ENCODE data around the gene WASHC4. TPM values are rescaled to one million over a fixed set of nuclear protein-coding genes. Genes with fewer than 3 reads are reported as not detected.
A peak's percentile ranks its signal among the peaks of the same experiment; 100 is the strongest.

WASHC4 gene
- 19.6 TPM for total RNA-seq

- ATAC-seq, result peak; percentile 99
Observed at GRCh38 chr12:105107494-105108371, at the start of gene WASHC4. WASHC4 (plus strand) TSS chr12:105107731; CDS start chr12:105107801, 70 bp downstream.

- ATAC-seq, result peak; percentile 67
Observed at GRCh38 chr12:105060715-105061378, 46.7 kb upstream of the WASHC4 start.

DNA sequence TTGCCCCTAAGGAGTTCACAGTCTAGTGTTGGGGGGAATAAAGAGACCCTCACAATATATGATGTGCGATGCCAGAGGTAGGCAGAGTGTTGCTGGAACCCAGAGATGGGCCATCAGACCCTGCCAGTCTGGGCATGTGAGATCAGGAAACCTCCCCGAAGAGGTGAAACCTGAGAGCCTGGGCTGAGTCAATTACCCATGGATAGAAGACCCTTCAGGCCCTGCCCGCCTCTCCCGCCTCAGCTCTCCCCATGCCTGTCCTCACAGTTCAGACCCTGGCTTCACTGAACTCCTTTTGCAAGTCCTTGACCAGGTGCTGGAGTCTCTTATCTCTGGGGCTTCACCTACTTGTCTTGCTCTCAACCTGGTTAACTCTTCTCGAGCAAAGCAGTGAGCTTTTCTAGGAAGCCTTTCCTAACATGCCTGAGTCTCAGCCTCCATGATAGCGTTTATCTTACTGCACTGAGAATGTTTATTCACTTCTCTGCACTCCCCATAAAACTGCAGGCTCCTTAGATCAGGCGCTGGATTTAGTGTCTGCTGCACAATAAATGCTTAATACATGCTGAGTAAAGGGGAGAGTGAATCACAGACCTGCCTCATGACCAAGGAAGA is 42.9 kb upstream of the WASHC4 start:
- no peak for ATAC-seq

DNA sequence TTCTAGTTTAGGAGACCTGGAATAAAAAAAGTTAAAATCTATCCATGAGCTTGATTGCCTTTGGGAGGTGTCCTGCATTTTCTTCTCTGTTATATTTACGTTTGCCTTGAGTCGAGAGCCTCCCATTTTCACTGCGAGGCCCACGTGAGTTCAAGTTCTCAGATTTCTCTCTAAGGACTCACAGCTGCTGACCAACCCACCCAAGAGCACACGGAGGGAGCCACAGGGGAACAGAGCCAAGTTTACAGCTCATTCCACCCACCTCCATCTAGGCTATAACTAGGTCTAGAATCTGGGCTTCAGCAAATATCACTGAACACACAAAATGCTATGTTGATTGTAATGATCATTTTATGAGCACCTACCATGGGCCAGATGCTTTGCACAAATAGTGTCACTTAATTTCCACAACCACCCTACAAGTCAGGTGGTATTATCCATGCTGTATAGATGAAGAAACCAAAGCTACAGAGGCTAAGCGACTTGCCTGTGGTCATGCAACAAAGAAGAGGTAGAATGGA is 40.0 kb upstream of the WASHC4 start:
- ATAC-seq, result no peak

DNA sequence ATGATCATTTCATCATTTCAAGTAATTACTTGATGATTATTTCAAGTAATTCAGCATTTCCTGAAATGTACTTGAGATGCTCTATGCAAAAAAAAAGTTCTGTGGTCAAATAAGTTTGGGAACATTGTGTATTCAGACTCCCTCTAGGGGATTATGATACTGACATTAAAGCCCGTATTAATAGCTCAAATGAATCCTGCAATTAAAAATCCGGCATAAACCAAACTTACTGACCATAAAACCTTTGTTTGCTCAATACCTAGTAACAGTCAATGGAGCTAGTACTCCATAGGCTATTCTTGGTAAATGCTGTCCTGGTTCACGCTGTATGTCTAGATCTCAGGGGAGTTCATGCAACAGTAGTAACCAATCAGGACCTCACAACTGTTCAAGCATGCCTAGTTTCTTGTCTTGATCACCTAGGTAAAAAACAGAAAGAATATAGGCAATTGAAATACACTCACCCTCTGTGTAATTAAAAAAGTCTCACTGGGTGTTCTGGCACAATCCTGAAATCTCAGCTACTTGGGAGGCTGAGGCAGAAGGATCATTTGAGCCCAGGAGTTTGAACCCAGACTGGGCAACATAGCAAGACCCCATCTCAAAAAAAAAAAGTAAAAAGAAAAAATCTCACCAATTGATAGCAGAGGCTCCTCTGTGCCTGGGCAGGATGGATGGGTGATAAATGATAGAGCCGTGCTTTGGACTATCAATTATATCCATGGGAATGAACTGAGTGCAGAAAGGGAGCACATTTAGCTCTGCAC is 37.4 kb upstream of the WASHC4 start:
- no peak for ATAC-seq

- no peak for ATAC-seq
Observed at GRCh38 chr12:105071981-105072380, 35.5 kb upstream of the WASHC4 start.

- peak; percentile 88 for ATAC-seq
Observed at GRCh38 chr12:105072888-105073488, 34.5 kb upstream of the WASHC4 start.

GRCh38 chr12:105076098-105076497 is 31.4 kb upstream of the WASHC4 start:
- peak; percentile 66 for ATAC-seq

DNA sequence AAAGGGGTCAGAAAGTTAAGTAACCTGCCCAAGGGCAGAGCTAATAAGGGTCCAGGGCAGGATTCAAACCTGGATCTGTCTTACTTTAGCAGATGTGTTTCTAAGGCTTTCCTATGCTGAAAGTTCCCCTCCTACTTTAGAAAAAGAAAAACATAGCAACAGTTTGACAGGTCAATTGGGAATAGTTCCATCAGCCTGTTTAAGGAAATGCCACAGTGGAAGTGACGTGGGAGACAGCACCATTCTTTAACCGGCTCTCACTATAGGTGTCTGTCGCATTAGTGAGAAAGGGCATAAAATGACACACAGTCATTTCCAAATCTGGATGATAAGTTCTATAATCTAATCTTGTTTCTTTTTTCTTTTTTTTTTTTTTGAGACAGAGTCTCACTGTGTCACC is 30.6 kb upstream of the WASHC4 start:
- no peak for ATAC-seq

GRCh38 chr12:105077435-105077834 is 30.1 kb upstream of the WASHC4 start:
- no peak for ATAC-seq

DNA sequence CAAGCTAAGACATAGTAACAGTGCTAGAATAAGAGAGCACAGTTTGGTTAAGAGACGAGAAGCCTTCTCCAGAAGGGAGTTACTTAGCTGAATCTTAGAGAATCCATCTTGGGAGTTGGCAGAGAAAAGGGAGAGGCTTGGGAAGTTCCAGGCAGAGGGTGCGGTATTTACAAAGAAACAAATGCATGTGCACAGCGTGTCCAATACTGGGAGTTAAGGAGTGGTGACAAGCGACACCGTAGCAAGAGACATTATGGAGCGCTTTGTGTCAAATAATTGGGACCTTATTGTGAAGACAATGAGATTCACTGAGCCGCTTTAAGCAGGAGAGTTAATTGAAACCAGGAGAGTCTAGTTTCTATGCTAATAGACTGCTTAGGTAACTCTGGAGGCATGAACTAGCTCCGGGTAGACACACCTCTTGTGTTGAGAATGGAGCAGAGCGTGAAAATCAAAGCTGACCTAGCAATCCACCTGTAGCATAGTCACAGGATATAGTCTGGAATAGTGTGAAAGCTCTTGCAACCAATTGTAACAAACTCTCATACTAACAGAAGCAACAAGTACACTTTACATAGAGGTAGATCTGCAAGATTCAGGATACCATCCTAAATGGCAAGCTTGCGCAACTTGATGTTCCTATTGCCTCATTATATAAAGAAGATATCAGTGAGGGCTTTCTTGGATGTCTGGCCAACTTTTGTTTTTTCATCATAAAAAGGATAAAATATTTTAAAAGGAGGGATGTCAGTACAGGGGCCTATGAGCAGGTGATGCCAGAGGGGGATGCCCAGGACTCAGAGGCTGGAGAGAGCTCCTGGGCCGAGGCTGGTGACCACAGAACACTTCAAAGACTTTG is 28.6 kb upstream of the WASHC4 start:
- ATAC-seq, result peak; percentile 49

GRCh38 chr12:105083031-105083430 is 24.5 kb upstream of the WASHC4 start:
- no peak for ATAC-seq

- ATAC-seq, result peak; percentile 54
Observed at GRCh38 chr12:105083551-105084105, 23.9 kb upstream of the WASHC4 start.

DNA sequence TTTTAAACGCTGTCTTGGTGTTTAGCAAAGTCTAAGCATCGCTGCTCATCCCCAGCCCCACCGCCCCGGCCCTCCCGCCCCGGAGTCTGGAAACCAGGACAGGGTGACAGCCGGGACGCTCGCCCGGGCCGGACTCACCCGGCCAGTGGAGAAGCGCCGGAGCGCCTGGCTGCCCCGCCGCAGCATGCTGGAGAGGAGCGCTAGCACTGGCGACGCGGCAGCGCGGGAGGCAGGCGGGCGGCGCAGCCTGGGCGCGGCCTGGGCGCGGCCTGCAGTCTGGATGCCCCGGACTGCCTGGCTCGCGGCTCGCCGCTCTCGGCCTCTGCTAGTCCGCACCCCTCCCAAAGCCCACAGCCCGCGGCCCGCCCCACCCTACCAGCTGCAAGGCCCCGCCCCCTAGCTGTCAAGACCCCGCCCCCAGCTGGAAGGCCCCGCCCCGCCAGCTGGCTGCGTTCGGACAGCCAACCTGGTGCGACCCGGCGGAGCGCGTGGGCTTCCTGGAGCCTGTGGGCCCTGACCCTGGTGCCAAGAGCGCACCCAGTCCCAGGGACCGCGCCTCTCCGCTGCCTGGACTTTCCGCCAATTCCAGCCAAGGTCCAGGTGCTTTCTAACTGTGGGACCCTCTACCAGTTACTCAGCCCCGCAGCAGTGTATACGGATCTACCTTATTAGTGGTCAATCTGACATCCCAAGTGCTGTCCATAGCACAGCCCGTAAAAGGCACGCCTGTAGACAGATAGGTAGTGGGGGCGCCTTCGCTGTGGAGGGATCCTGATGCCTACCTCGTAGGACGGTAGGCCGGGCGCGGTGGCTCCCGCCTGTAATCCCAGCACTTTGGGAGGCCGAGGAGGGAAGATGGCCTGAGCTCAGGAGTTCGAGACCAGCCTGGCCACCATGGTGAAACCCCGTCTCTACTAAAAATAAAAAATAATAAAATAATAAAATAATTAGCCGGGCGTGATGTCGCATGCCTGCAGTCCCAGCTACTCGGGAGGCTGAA is 23.0 kb upstream of the WASHC4 start, which contains the start of gene ALDH1L2:
Gene ALDH1L2, minus strand, starts transcription at position 208 of the 1,000 bp plus-strand sequence. Its CDS starts 22 bp downstream, at position 186.
- ATAC-seq, result peak; percentile 97

DNA sequence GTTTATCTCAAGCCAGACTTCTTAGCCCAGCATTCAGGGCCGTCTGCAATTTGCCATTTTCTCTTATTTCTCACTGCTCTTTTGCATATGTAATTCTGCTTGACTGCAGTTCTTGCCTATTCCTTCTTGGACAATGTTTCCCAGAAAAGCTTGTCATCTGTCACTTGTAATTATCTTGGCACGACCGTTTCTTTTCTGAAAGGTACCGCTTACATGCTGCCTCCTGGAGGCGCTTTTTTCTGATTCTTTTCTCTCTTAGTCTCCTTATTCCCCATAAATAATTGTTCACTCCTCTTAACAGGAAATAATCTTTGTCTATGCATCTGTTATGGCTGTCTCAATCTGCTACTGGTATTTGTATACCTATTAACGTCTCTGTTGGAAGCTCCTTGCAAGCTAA is 22.0 kb upstream of the WASHC4 start:
- no peak for ATAC-seq

- ATAC-seq, result peak; percentile 21
Observed at GRCh38 chr12:105089817-105090216, 17.7 kb upstream of the WASHC4 start.

- no peak for ATAC-seq
Observed at GRCh38 chr12:105090361-105090760, 17.2 kb upstream of the WASHC4 start.

DNA sequence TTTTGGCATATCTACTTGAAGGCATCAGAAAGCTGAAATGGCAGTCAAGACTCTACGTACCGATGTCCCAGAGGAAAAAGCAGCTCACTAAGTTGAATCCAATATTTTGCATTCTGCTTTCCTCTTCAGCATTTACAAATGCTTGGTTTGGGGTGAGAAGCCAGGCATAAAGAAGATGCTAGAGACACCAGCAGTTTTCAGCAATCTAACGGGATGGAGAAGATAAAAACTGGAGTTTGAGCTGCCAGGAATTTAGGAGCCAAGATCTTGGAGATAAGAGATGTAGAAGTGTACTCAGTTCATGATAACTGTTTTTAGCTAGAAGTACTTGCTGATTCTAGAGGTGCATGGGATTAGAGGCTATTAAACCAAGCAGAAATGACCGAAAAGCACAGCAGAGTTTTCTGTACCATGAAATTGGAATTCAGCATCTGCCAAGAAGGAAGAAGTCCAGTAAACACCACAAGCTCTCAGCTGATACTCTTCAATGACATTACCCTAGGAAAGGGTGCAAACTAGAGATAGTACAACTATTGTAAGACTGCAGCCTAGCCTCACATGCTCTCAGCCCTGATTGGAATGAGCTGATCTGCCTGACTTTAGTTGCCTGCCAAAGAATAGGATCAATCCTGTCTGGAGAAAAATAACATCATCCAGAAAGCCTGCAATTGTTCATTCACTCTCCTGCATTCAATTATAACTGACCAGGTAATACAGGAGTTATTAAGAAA is 15.9 kb upstream of the WASHC4 start:
- ATAC-seq, result no peak

All from esophagus mucosa (tissue), 1 donor.